IMR-90 (cell line): ENCODE data around the gene CLEC2A.

Source experiments
- CHD1 ChIP-seq: IDR thresholded peaks from 2 replicates; pipeline ENCODE4 v1.6.1; 2012; ENCODE audit warnings: low read depth, low read length, improper control_type of control experiment
- CTCF ChIP-seq: conservative IDR thresholded peaks from 2 replicates; pipeline ENCODE4 v1.5.1; 2012; ENCODE audit warnings: mild to moderate bottlenecking, low read depth, low read length, improper control_type of control experiment
- POLR2A ChIP-seq: IDR thresholded peaks from 2 replicates; pipeline ENCODE4 v1.6.1; 2012; ENCODE audit warnings: mild to moderate bottlenecking, low read depth, low read length

DNA sequence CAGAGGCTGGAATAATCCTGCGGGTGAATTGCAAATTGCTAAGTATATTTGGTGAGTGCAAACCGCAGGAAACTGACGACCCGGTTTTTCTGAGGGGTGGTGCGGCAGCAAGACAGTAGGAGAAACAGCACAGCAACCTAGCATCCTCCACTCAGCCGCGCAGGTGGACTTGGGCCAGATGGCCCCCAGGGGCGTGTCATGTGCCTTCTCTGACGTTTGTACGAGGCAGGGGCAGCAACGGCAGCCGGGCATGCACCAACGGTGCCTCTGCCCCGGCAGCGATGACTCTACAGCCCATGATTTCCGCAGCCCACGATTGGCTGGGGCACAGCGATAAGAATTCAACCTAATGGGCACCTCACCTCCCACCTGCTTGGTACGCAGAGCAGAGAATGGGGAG is 11.1 kb upstream of the CLEC2A start:
- TF ChIP-seq POLR2A (no peak), CTCF (no peak), CHD1 (no peak)
